GM21825 (cell line): Measurements from ENCODE around the gene PAQR5.
"Not testable (repeated sequence)": the region's sequence is repeated elsewhere in the genome, so short reads cannot be mapped to it uniquely, and the experiment has no call there.

Source experiments
- ATAC-seq: cut with Tn5 transposase; IDR thresholded peaks from one replicate; pipeline ENCODE4 v1.9.1; 2021; ENCODE audit warnings: mild to moderate bottlenecking, moderate library complexity; ENCODE audit not compliant: unreplicated experiment

PAQR5 gene

DNA sequence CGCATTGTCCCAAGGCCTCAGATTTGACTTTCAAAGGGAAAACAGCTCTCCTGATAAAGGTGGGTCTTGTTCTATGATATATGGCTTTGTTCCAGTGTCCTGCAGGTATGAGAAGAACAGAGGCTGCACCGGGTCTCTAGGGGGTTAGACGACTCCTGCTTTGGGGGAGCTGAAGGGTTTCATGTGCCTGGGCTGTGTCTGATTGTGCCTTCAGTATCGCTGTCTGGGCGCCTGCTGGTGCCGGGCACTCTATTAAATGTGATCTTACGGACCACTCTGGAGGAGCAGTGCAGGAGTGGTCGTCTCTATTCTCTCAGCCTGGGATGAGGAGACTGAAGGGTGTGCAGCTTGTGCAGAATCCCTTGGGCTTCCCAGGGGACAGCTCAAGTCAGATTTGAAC is 16.0 kb downstream of the PAQR5 start:
- ATAC-seq: no peak

GRCh38 chr15:69315402-69316110 is 16.8 kb downstream of the PAQR5 start:
- ATAC-seq: no peak

GRCh38 chr15:69316291-69316690 is 17.6 kb downstream of the PAQR5 start:
- no peak for ATAC-seq

GRCh38 chr15:69317392-69317841 is 18.7 kb downstream of the PAQR5 start:
- no peak for ATAC-seq

DNA sequence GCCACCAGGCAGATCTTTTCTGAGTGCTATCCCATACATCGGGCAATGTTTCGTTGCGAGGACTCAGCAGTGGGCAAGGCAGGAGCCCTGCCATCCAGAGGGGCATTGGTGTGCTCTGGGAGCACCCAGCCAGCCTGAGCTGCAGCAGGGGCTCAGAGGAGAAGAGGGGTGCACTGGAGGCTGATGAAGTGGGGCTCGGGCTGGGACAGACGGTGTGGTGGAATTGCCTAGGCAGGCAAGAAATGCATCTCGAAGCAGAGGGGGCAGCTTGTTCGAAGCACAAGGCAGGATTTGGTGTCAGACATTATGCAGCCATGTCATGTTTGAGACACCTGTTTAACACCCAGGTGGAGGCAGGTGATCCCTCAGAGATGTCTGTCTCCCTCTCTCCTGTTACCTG is 19.3 kb downstream of the PAQR5 start:
- ATAC-seq: no peak

DNA sequence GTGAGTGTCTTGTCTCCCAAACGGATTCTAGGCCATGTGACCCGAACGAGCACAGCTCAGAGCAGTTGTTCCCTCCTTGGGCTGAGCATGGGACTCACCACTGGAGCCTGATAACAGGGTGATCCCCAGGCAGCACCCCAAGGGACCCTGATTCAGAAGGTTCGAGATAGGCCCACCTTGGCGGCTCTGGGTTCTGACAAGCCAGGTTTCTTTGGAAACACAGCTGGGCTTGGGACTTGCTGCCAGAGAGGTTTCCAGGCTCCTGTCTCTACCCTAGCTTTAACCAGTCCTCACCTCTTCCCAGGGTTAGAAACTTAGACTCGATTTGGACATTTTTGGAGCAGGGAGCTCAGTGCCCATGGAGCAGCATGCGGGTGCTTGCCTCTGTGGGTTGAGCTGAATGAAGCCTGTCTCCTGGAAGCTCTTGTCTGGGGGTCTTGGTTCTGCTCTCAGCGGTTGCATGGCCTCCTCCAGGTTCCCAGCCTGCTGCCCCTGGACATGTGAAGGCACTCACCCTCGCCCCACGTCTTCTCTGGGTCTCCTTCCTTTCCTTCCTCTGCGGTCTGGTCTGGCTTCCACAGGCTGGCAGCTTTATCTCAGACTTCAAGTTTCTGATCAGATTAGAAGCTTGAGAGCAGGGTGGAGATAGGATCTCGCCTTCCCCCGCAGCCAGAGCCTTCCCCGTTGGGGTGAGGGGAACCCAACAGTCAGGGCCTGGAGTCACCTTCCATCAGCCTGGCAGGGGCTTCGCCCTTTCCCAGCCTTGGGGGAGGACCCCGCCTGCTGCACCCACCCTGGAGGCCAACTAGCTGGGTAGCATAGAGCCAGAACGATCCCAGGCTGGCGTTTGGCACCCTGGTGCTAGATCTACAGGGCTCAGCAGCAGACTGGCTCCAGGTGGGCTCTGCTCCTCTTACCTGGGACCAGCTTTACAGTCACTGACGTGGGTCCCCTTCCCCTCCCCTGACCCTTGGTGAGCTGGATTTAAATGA is 21.0 kb downstream of the PAQR5 start:
- no peak for ATAC-seq

GRCh38 chr15:69320977-69321554 is 22.4 kb downstream of the PAQR5 start:
- no peak for ATAC-seq

DNA sequence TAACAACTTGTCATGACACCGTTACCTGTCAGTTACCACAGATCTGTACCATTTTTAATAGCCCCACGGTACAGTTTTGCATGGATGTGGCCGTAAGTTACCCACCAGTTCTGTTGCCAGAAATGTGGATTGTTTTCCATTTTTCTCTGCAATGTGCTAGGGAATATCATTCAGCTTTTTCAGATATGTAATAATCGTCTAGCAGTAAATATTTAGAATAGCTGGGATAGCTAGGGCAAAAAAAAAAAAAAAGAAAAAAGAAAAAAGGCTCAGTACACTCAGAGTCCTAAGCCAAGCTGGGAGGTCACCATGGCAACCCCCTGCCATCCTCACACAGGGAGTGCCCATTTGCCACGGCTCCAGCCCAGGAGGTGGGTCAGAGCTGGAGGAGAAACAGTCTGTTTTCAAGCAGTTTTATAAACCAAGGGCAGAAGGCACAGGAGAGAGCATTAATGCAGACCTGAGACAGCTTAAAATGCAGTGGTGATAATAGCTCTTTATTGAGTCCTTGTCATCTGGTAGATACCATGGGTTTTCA is 25.2 kb downstream of the PAQR5 start:
- ATAC-seq: no peak

DNA sequence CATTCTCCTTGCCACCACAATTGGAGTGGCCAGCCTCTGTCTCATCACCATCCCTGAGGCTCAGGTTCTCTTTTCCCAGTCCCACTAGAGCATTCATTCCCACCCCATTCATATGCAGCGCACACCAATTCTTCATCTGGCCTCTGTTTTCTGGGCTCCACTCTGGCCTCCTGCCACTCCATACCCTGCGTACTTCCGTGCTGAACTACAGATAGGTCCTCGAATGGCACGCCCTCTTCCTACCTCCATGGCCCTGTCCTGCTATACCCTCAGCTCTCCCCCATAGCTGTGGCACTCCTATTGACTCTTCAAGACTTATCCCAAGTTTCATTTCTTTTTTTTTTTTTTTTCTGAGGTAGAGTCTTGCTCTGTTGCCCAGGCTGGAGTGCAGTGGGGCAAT is 25.9 kb downstream of the PAQR5 start:
- ATAC-seq: no peak

- no peak for ATAC-seq
Observed at GRCh38 chr15:69325456-69325971, 26.8 kb downstream of the PAQR5 start.

GRCh38 chr15:69328080-69328479 is 29.4 kb downstream of the PAQR5 start:
- ATAC-seq: no peak

DNA sequence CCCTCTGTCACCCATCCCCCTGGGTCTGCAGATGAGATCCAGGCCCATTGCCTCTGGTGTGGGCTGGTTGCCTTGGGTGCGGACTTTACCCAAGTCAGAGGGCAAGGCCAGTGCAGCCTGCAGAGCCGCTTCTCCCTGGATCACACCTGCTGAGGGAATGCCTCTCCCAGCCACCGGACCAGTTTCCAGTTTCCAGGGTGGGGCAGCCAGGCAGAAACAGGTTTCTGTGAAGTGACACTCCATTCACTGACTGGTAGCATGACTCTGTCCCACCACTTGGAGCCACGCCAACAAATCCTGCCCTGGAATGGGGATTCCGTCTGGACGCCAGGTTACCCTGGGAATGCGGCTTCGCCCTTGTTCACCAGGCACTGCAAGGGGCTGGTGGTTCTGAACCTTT is 30.0 kb downstream of the PAQR5 start:
- ATAC-seq: no peak

GRCh38 chr15:69337138-69337537 is 38.4 kb downstream of the PAQR5 start:
- ATAC-seq: no peak

- ATAC-seq: no peak
Observed at GRCh38 chr15:69338535-69339213, 40.0 kb downstream of the PAQR5 start.

- ATAC-seq: not testable (repeated sequence)
Observed at GRCh38 chr15:69339214-69339543, 40.5 kb downstream of the PAQR5 start.

DNA sequence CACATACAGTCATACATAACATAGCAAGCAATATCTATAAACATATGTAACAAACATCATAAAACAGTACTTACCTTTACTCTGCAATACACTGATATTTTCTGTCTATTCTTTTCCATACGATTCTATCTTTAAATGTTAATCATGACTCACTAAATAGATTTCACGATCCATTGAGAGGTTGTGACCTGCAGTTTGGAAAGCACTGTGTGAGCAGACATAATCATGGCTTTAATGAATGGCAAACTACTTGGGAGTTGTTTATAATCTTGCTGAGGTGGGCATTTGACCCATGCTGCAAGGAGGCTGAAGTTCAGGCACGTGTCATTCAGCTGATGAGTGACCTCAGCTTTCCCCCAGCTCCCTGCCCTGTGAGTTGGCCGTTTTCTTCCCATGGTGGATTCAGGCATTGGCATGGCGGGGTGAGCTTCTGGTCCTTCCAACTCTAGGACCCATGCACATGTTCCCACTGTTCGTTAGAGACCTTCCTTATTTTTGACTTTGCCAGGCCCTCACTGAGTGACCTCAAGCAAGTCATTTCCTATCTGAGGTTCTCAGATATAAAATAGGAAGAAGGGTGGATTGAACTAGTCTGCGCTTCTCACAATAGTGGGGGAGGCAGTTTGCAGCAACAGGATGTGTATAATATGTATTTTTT is 41.7 kb downstream of the PAQR5 start:
- ATAC-seq: no peak

DNA sequence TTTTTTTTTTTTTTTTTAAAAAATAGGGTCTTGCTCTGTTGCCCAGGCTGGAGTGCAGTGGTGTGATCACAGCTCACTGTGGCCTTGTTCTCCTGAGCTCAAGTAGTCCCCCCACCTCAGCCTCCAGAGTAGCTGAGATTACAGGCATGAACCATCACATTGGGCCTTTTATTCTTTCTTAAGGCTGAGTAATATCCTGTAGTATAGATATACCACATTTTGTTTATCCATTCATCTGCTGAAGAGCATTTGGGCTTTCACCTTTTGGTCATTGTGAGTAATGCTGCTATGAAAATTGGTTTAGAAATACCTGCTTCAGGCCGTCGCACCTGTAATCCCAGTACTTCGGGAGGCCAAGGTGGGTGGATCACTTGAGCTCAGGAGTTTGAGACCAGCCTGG is 42.6 kb downstream of the PAQR5 start:
- no peak for ATAC-seq

DNA sequence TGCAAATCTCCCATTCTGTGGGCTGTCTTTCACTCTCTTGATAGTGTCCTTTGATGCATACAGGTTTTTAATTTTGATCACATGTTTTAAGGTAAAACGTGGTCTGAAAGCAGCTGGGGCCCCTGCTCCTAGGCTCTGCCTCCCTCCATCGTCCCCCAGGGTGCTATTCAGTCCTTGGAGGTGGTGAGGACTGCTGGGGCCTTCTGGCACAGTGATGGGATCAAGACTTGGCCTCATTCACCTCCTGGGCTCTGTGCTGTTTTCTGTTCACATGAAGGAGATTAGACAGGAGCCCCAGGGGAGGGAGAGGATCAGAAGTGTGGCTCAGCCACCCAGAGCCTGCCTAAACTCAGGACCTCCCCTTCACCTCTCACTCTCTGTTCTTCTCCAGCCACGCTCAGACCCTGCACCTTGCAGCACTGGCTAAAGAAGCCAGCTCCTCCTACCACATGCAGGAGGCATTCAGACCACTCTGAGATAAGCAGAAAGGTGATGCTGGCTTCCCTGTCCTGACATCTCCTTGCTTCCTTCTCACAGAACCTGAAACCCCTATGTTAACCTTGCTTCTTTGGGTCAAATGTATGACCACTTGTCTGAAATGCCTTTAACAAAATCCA is 43.9 kb downstream of the PAQR5 start:
- no peak for ATAC-seq

DNA sequence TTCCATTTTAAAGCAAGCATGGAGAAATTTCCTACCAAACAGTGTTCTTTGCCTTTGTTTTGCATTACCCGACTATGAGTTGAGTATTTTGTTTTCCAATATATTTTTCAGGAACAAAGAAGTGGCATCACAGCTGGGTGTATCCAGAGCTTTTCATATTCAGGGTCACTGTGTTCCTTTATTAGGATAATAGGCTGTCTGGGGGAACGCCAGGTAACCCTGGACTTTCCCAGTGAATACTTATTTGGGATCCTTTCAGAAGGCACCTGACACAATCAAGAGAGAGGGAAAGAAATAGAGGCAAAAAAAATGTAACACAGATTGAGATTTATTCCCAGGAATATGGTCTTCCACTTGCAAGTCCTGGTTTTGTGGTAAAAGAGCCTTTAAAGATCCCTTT is 44.4 kb downstream of the PAQR5 start:
- ATAC-seq: no peak

DNA sequence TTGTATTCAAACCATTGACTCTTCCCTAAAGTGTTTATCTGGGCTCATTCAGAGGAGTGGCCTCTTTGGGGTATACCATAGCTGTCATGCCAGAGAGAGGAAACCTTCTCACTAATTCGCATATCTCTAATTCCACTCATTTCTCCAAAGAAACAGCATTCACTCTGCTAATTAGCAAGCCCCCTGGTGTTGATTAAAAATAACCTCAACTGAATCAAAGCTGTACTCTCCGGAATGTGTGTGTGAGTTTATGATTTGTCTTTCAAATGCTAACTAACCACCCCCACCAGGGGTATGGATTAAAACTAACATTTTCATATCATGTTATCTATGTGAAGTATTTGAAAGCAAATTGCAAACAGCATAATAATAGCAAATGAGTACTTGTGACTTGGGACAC is 45.5 kb downstream of the PAQR5 start:
- ATAC-seq: no peak
